GM12878 (cell line): ENCODE data around the gene ITLN1. TPM values are rescaled to one million over a fixed set of nuclear protein-coding genes. Genes with fewer than 3 reads are reported as not detected.

Experiments
- ATAC-seq: fragments of 200-7000 bp; cut with Tn5 transposase; 3 replicates; pipeline ENCODE4 v1.9.1; 2020; ENCODE audit warnings: mild to moderate bottlenecking, moderate library complexity
- BruUV-seq: library from RNA; stranded (reverse); fragments of 400-500 nt; replicated peaks from 2 replicates; lab custom pipeline; 2021; lab: Mats Ljungman, UMichigan
- CTCF ChIA-PET: fragments of 300-600 bp; sonication (Branson Sonifier 250); formaldehyde crosslinking; extraction: SDS; loops from one replicate; lab custom pipeline; 2021; ENCODE audit warnings: inconsistent platforms; lab: Yijun Ruan, JAX
- POLR2A ChIA-PET: fragments of 350-600 bp; formaldehyde crosslinking; extraction: SDS; loops from one replicate; lab custom pipeline; 2021; ENCODE audit warnings: inconsistent platforms; lab: Charles Lee
- RAD21 ChIA-PET: fragments of 300-600 bp; sonication (Branson Sonifier 250); formaldehyde crosslinking; loops from one replicate; lab custom pipeline; 2023; ENCODE audit warnings: antibody characterized with exemption; ENCODE audit not compliant: unreplicated experiment; lab: Charles Lee
- SMC1A ChIA-PET: fragments of 300-600 bp; sonication (Branson Sonifier 250); formaldehyde crosslinking; loops from one replicate; lab custom pipeline; 2023; ENCODE audit not compliant: unreplicated experiment, uncharacterized antibody; lab: Charles Lee
- DNase-seq: peaks from one replicate; pipeline ENCODE4 v3.0.0-alpha.2; 2011; ENCODE audit warnings: low read depth, low spot score
- FAIRE-seq: peaks from 3 replicates; lab custom pipeline; 2011; peaks lifted over from hg19 to GRCh38; lab: Jason Lieb, UNC
- H2AFZ ChIP-seq: 2 replicates; pipeline ENCODE4 v1.6.0; 2011; ENCODE audit warnings: low read depth, low read length, control low read depth; ENCODE audit not compliant: control insufficient read depth
- H3K27ac ChIP-seq: 2 replicates; pipeline ENCODE4 v1.5.1; 2011; ENCODE audit warnings: control low read depth; ENCODE audit not compliant: control insufficient read depth, insufficient read depth
- H3K27me3 ChIP-seq, 2 experiments: replicated peaks in 1 of 2; 2 replicates each; pipeline versions ENCODE4 v1.6.0 to v1.6.1; 2011; ENCODE audit warnings: low read length in 1 of 2; ENCODE audit not compliant: control insufficient read depth in 2 of 2, insufficient read depth in 2 of 2
- H3K36me3 ChIP-seq, 2 experiments: 2 replicates each; pipeline ENCODE4 v1.5.1; 2011; ENCODE audit warnings: low read length in 1 of 2; ENCODE audit not compliant: control insufficient read depth in 2 of 2, insufficient read depth in 2 of 2
- H3K4me1 ChIP-seq: 2 replicates; pipeline ENCODE4 v1.6.1; 2011; ENCODE audit warnings: mild to moderate bottlenecking, low read length, moderate library complexity, mixed read lengths; ENCODE audit not compliant: control insufficient read depth, insufficient read depth
- H3K4me2 ChIP-seq: 2 replicates; pipeline ENCODE4 v1.6.0; 2011; ENCODE audit warnings: control low read depth; ENCODE audit not compliant: control insufficient read depth, insufficient read depth
- H3K4me3 ChIP-seq: fragments of 200-600 bp; sonication (generic); 2 replicates; pipeline ENCODE4 v1.5.1; 2016
- H3K79me2 ChIP-seq: 2 replicates; pipeline ENCODE4 v1.6.0; 2011; ENCODE audit warnings: low read length; ENCODE audit not compliant: control insufficient read depth, insufficient read depth
- H3K9ac ChIP-seq: 2 replicates; pipeline ENCODE4 v1.8.0; 2011; ENCODE audit warnings: low read length, control low read depth, mixed read lengths; ENCODE audit not compliant: control insufficient read depth, insufficient read depth
- H3K9me3 ChIP-seq: replicated peaks from 3 replicates; pipeline ENCODE4 v1.5.1; 2011; ENCODE audit warnings: mild to moderate bottlenecking, low read length; ENCODE audit not compliant: control insufficient read depth, insufficient read depth
- H4K20me1 ChIP-seq: 2 replicates; pipeline ENCODE4 v1.6.0; 2011; ENCODE audit not compliant: control insufficient read depth, insufficient read depth
- CBX5 ChIP-seq: sonication (generic); IDR thresholded peaks from 2 replicates; pipeline ENCODE4 v1.6.1; 2016; ENCODE audit warnings: low read depth, moderate library complexity, mild to moderate bottlenecking, inconsistent platforms
- EED ChIP-seq: sonication (generic); IDR thresholded peaks from 2 replicates; pipeline ENCODE4 v1.6.1; 2016; ENCODE audit warnings: antibody characterized with exemption, low read depth
- JUNB ChIP-seq: IDR thresholded peaks from 2 replicates; pipeline ENCODE4 v1.6.1; 2016; ENCODE audit warnings: antibody characterized with exemption, mild to moderate bottlenecking
- PKNOX1 ChIP-seq: fragments of 450-650 bp; IDR thresholded peaks from 2 replicates; pipeline ENCODE4 v1.6.1; 2016; ENCODE audit warnings: mild to moderate bottlenecking
- RAD51 ChIP-seq: fragments of 450-650 bp; IDR thresholded peaks from 2 replicates; pipeline ENCODE4 v1.6.1; 2016; ENCODE audit warnings: moderate library complexity, mild to moderate bottlenecking, inconsistent platforms
- RBBP5 ChIP-seq: fragments of 200-600 bp; sonication (generic); conservative IDR thresholded peaks from 2 replicates; pipeline ENCODE4 v1.6.1; 2016
- TBL1XR1 ChIP-seq: IDR thresholded peaks from 2 replicates; pipeline ENCODE4 v1.6.1; 2012; ENCODE audit warnings: low read depth, low read length, improper control_type of control experiment
- YBX1 ChIP-seq: fragments of 450-650 bp; IDR thresholded peaks from 2 replicates; pipeline ENCODE4 v1.6.1; 2016; ENCODE audit warnings: antibody characterized with exemption
- ZNF622 ChIP-seq: fragments of 450-650 bp; IDR thresholded peaks from 2 replicates; pipeline ENCODE4 v1.6.1; 2017; ENCODE audit warnings: mild to moderate bottlenecking, inconsistent platforms
- WGBS: methylation state at CpG from one replicate; pipeline ENCODE4 v1.1.6; 2016; ENCODE audit warnings: low lambda C conversion rate; ENCODE audit not compliant: insufficient replicate concordance, insufficient coverage; ENCODE audit errors: missing lambda C conversion rate; 5-methylcytosine and 5-hydroxymethylcytosine counted together
- in situ Hi-C: fragments of 300-500 bp; cut with MboI; formaldehyde crosslinking; loops from 9 replicates; pipeline ENCODE4 v1.14.3; 2018; ENCODE audit warnings: mixed read lengths
- intact Hi-C: fragments of 100-400 bp; cut with micrococcal nuclease; formaldehyde crosslinking; loops from one replicate; pipeline ENCODE4 v1.14.2; 2022; ENCODE audit not compliant: unreplicated experiment
- polyA plus RNA-seq, 11 experiments: library from polyadenylated mRNA; depleted of rRNA in 4 of 11; unstranded in 6 of 11; stranded (reverse) in 5 of 11; fragments of >200 nt; fragmentation: Nextera tagmentation in 4 of 11; fragmentation: Illumina TruSeq in 1 of 11; extraction: Ambion mirVana in 4 of 11; extraction: Trizol in 1 of 11; gene quantifications; 1 replicate in 1 of 11; 2 replicates in 10 of 11; pipeline versions ENCODE4 v1.2.1 to v1.2.3, GENCODE V29; 2011 to 2016; ENCODE audit warnings: inconsistent platforms in 2 of 11, missing spikeins in 2 of 11, low read depth in 1 of 11
- total RNA-seq, 4 experiments: library from RNA; depleted of rRNA in 3 of 4; stranded (reverse); fragments of >200 nt in 3 of 4; fragmentation: Illumina TruSeq in 1 of 4; extraction: Trizol in 1 of 4; gene quantifications; 2 replicates each; pipeline versions ENCODE4 v1.2.1 to v1.2.3, GENCODE V29; 2013 to 2021
- TF ChIP-seq, protein P1 (sequence below): IDR thresholded peaks from 2 replicates; pipeline ENCODE4 v1.6.1; 2012; ENCODE audit warnings: mild to moderate bottlenecking, low read depth, low read length
- TF ChIP-seq, protein P2 (sequence below): fragments of 450-650 bp; IDR thresholded peaks from 2 replicates; pipeline ENCODE4 v1.6.1; 2016; ENCODE audit warnings: mild to moderate bottlenecking, moderate library complexity, borderline replicate concordance
- TF ChIP-seq, protein P3 (sequence below): fragments of 450-650 bp; IDR thresholded peaks from 2 replicates; pipeline ENCODE4 v1.6.1; 2017; ENCODE audit warnings: borderline replicate concordance
- TF ChIP-seq, protein P4 (sequence below): IDR thresholded peaks from 2 replicates; pipeline ENCODE4 v1.6.1; 2011; ENCODE audit warnings: borderline replicate concordance, low read depth, mild to moderate bottlenecking, moderate library complexity, mixed read lengths, low read length; ENCODE audit not compliant: insufficient read depth; ENCODE audit errors: extremely low read length

The ITLN1 gene
- total and polyA plus RNA-seq, 10 of the 15 experiments (the other 5 are each of a cell fraction or from before 2014, with no cell fraction given) = not detected

DNA sequence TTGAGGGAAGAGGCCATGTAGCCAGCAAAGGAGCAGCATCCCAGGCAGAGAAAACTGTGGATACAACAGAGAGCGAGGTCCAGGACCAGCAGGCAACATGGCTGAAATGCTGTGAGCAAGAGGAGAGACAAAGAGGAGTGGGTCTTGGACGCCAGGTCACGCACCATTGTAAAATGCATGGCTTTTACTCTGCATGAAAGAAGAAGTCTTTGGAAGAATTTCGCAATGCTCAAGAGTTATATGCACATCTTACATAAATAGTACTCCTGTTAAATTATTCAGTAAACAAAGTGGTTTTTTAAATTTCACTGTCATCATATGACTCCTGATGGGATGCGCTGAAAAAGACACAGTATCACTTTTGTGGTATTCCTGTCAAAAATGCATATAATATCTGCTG, 25.8 kb downstream of the ITLN1 start:
- Histone ChIP-seq H3K4me1 (peaks cover 29% of the 10 kb centered on the region), H3K79me2 (no peaks in the 10 kb centered on the region), H3K27ac (no peak overlapping the region), H3K9ac (no peak overlapping the region), H3K9me3 (no peaks in the 10 kb centered on the region), H3K36me3 (no peaks in the 10 kb centered on the region; a peak in 1 of 4 replicates), H3K27me3 (no peaks in the 10 kb centered on the region), H4K20me1 (no peaks in the 10 kb centered on the region), H3K4me2 (no peak overlapping the region), H3K4me3 (no peak overlapping the region), H2AFZ (no peak overlapping the region)
- ATAC-seq = no peak
- SMC1A ChIA-PET = interaction anchor here (0.6 to 13.7 kb wide), 4 partner anchors 20 to 211 kb away, joined by 3 to 229 read pairs (median 3); partner anchors contain the start of gene ARHGAP30
- CTCF ChIA-PET = interaction anchor here (1.5 to 5.8 kb wide), 3 partner anchors 24 to 131 kb away, joined by 3 to 38 read pairs (median 8); partner anchors contain the start of gene ITLN2
- intact Hi-C loops = no loop called here
- in situ Hi-C loops = no loop called here
- POLR2A ChIA-PET = interaction anchor here (1.0 to 1.4 kb wide), 2 partner anchors 10 to 14 kb away, joined by 3 to 4 read pairs; no protein-coding TSS in a partner anchor
- 61% methylated on average over 5 of the region's 5 CpGs for WGBS
- no peak for FAIRE-seq
- no peak for TF ChIP-seq CBX5
- TF ChIP-seq PKNOX1 = no peak
- no peak for TF ChIP-seq RAD51
- TF ChIP-seq, protein P1, sequence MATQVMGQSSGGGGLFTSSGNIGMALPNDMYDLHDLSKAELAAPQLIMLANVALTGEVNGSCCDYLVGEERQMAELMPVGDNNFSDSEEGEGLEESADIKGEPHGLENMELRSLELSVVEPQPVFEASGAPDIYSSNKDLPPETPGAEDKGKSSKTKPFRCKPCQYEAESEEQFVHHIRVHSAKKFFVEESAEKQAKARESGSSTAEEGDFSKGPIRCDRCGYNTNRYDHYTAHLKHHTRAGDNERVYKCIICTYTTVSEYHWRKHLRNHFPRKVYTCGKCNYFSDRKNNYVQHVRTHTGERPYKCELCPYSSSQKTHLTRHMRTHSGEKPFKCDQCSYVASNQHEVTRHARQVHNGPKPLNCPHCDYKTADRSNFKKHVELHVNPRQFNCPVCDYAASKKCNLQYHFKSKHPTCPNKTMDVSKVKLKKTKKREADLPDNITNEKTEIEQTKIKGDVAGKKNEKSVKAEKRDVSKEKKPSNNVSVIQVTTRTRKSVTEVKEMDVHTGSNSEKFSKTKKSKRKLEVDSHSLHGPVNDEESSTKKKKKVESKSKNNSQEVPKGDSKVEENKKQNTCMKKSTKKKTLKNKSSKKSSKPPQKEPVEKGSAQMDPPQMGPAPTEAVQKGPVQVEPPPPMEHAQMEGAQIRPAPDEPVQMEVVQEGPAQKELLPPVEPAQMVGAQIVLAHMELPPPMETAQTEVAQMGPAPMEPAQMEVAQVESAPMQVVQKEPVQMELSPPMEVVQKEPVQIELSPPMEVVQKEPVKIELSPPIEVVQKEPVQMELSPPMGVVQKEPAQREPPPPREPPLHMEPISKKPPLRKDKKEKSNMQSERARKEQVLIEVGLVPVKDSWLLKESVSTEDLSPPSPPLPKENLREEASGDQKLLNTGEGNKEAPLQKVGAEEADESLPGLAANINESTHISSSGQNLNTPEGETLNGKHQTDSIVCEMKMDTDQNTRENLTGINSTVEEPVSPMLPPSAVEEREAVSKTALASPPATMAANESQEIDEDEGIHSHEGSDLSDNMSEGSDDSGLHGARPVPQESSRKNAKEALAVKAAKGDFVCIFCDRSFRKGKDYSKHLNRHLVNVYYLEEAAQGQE = no peak
- TF ChIP-seq TBL1XR1 = no peak
- TF ChIP-seq, protein P2, sequence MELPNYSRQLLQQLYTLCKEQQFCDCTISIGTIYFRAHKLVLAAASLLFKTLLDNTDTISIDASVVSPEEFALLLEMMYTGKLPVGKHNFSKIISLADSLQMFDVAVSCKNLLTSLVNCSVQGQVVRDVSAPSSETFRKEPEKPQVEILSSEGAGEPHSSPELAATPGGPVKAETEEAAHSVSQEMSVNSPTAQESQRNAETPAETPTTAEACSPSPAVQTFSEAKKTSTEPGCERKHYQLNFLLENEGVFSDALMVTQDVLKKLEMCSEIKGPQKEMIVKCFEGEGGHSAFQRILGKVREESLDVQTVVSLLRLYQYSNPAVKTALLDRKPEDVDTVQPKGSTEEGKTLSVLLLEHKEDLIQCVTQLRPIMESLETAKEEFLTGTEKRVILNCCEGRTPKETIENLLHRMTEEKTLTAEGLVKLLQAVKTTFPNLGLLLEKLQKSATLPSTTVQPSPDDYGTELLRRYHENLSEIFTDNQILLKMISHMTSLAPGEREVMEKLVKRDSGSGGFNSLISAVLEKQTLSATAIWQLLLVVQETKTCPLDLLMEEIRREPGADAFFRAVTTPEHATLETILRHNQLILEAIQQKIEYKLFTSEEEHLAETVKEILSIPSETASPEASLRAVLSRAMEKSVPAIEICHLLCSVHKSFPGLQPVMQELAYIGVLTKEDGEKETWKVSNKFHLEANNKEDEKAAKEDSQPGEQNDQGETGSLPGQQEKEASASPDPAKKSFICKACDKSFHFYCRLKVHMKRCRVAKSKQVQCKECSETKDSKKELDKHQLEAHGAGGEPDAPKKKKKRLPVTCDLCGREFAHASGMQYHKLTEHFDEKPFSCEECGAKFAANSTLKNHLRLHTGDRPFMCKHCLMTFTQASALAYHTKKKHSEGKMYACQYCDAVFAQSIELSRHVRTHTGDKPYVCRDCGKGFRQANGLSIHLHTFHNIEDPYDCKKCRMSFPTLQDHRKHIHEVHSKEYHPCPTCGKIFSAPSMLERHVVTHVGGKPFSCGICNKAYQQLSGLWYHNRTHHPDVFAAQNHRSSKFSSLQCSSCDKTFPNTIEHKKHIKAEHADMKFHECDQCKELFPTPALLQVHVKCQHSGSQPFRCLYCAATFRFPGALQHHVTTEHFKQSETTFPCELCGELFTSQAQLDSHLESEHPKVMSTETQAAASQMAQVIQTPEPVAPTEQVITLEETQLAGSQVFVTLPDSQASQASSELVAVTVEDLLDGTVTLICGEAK = no peak
- TF ChIP-seq JUNB = no peak
- TF ChIP-seq, protein P3, sequence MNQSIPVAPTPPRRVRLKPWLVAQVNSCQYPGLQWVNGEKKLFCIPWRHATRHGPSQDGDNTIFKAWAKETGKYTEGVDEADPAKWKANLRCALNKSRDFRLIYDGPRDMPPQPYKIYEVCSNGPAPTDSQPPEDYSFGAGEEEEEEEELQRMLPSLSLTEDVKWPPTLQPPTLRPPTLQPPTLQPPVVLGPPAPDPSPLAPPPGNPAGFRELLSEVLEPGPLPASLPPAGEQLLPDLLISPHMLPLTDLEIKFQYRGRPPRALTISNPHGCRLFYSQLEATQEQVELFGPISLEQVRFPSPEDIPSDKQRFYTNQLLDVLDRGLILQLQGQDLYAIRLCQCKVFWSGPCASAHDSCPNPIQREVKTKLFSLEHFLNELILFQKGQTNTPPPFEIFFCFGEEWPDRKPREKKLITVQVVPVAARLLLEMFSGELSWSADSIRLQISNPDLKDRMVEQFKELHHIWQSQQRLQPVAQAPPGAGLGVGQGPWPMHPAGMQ = no peak
- TF ChIP-seq RBBP5 = no peak
- TF ChIP-seq EED = no peak
- TF ChIP-seq, protein P4, sequence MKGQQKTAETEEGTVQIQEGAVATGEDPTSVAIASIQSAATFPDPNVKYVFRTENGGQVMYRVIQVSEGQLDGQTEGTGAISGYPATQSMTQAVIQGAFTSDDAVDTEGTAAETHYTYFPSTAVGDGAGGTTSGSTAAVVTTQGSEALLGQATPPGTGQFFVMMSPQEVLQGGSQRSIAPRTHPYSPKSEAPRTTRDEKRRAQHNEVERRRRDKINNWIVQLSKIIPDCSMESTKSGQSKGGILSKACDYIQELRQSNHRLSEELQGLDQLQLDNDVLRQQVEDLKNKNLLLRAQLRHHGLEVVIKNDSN = no peak
- no peak for TF ChIP-seq ZNF622
- no peak for TF ChIP-seq YBX1
- DNase-seq = no peak
- RAD21 ChIA-PET = interaction anchor here (1.0 to 1.3 kb wide), 3 partner anchors 9 to 132 kb away, joined by 3 to 4 read pairs (median 4); no protein-coding TSS in a partner anchor
- no TSS peak for BruUV-seq
